Thymus (tissue), 11 donors: ENCODE results near the gene EXOC3L1. TPM values are rescaled to one million over a fixed set of nuclear protein-coding genes. Genes with fewer than 3 reads are reported as not detected.

Experiments used
- DNase-seq, 9 donors: peaks; one replicate each; pipeline ENCODE4 v3.0.0-alpha.2; 2013; ENCODE audit warnings: low spot score in 9 of 9, low read depth in 6 of 9, missing footprints in 1 of 9
- H3K27ac ChIP-seq, 2 donors: one replicate each; pipeline ENCODE4 v1.5.1; 2013; ENCODE audit warnings: control low read depth in 1 of 2, low read depth in 1 of 2, low read length in 1 of 2, mild to moderate bottlenecking in 1 of 2, moderate library complexity in 1 of 2
- H3K27me3 ChIP-seq, 2 donors: one replicate each; pipeline ENCODE4 v1.5.1; 2013; ENCODE audit warnings: low read length in 1 of 2; ENCODE audit not compliant: control insufficient read depth in 2 of 2, insufficient read depth in 1 of 2
- H3K36me3 ChIP-seq, 2 donors: one replicate each; pipeline ENCODE4 v1.5.1; 2013; ENCODE audit warnings: low read length in 1 of 2, mild to moderate bottlenecking in 1 of 2, moderate library complexity in 1 of 2; ENCODE audit not compliant: control insufficient read depth in 2 of 2, insufficient read depth in 2 of 2
- H3K4me1 ChIP-seq, 2 donors: one replicate each; pipeline ENCODE4 v1.5.1; 2013; ENCODE audit warnings: low read length in 2 of 2; ENCODE audit not compliant: control insufficient read depth in 2 of 2, insufficient read depth in 2 of 2
- H3K4me3 ChIP-seq, 2 donors: one replicate each; pipeline ENCODE4 v1.5.1; 2013; ENCODE audit warnings: low read length in 2 of 2, control low read depth in 1 of 2, mild to moderate bottlenecking in 1 of 2
- H3K9me3 ChIP-seq, 2 donors: one replicate each; pipeline ENCODE4 v1.5.1; 2013; ENCODE audit warnings: low read length in 1 of 2, mild to moderate bottlenecking in 1 of 2; ENCODE audit not compliant: control insufficient read depth in 2 of 2, insufficient read depth in 1 of 2
- WGBS: extraction: QIAGEN DNeasy Blood & Tissue Kit; methylation state at CpG from one replicate; pipeline ENCODE4 v1.1.7; 2013; 5-methylcytosine and 5-hydroxymethylcytosine counted together
- polyA plus RNA-seq: library from polyadenylated mRNA; stranded (reverse); fragments of 200-250 nt; gene quantifications from one replicate; pipeline ENCODE4 v1.2.3, GENCODE V29; 2013
- total RNA-seq: library from RNA; stranded (reverse); fragments of 120-200 nt; gene quantifications from one replicate; pipeline ENCODE4 v1.2.4, GENCODE V29; 2013
- donor health status: healthy.

EXOC3L1 gene
- total and polyA plus RNA-seq, 2 donors = 0.57 to 2.2 TPM

DNA sequence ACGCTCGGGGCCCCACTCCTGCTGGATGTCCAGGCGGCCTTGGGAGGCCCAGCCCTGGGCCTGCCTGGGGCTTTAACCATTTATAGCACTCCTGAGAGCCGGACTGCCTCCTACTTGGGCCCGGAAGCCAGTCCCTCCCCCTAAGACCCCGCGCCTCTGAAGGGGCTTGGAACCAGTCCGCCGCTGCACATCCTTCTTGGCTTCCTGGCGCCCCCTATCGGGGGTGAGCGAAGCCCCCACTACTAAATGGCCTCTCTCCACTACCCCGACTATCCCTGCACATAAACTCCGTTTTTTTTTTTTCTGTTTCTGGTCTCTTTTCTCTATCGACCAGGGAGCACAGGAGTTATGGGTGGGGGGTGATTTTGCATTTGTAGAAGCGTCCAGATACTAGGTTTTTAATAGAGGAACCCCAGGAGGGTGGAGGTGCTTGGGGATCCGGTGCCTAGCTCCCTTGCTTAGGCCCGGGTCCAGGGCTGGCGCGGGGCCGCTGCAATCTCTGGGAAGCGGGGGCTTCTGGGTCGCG is 20.2 kb downstream of the EXOC3L1 start:
- H3K4me1 ChIP-seq = peaks cover 6 to 27% of the 10 kb centered on the region in 2 donors
- peaks cover 1 to 14% of the 10 kb centered on the region in 2 donors for H3K9me3 ChIP-seq
- H3K36me3 ChIP-seq = no peaks in the 10 kb centered on the region
- H3K27ac ChIP-seq = peak overlapping the region in 1 of 2 donors; percentile 46
- no peak for DNase-seq
- peak overlapping the region in 1 of 2 donors; percentile 35 for H3K4me3 ChIP-seq
- peaks cover 87 to 100% of the 10 kb centered on the region in 2 donors for H3K27me3 ChIP-seq
- WGBS = 10% methylated on average over 24 of the region's 24 CpGs

DNA sequence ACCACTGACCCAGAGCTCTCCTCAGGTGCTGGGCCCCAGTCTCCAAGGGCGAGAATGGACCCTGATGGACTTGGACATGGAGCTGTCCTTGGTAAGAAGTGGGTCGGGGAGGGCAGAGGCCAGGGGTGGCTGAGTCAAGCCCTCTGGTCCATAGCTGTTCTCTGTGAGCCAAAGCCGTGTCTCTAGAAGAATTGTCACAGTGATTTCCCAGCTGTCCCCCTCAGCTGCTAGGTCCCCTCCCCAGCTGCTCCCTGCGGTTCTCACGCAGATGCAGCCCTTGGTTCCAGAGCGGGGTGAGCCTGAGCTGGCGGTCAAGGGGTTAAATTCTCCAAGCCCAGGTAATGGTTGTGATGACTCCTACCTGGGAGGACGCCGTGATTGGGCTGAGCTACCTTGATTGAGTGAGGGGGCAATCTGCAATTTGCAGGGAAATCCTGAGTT is 20.9 kb downstream of the EXOC3L1 start:
- no peak for DNase-seq
- Histone ChIP-seq H3K9me3 (peaks cover 1 to 12% of the 10 kb centered on the region in 2 donors), H3K4me1 (peaks cover 3 to 22% of the 10 kb centered on the region in 2 donors), H3K27me3 (peaks cover 89 to 100% of the 10 kb centered on the region in 2 donors), H3K27ac (no peak overlapping the region), H3K36me3 (no peaks in the 10 kb centered on the region), H3K4me3 (no peak overlapping the region)
- 61% methylated on average over 9 of the region's 9 CpGs for WGBS

DNA sequence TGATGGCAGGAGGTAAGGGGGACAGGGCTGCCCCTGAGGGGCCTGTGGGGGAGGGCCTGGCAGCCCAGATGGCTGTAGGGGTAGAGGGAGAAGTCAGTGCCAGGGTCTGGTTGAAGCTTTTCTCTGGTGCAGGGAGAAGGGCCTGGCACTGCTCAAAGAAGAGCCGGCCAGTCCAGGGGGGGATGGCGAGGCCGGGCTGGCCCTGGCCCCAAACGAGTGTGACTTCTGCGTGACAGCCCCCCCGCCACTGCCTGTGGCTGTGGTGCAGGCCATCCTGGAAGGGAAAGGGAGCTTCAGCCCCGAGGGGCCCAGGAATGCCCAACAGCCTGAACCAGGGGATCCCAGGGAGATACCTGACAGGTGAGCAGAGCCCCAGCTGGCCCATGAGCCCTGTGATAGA is 22.3 kb downstream of the EXOC3L1 start:
- WGBS = 95% methylated on average over 7 of the region's 7 CpGs
- H3K27me3 ChIP-seq = peaks cover 93 to 100% of the 10 kb centered on the region in 2 donors
- peaks cover 1 to 15% of the 10 kb centered on the region in 2 donors for H3K9me3 ChIP-seq
- no peaks in the 10 kb centered on the region for H3K36me3 ChIP-seq
- DNase-seq = no peak
- no peak overlapping the region for H3K4me3 ChIP-seq
- no peak overlapping the region for H3K27ac ChIP-seq
- peaks cover 8 to 27% of the 10 kb centered on the region in 2 donors for H3K4me1 ChIP-seq

DNA sequence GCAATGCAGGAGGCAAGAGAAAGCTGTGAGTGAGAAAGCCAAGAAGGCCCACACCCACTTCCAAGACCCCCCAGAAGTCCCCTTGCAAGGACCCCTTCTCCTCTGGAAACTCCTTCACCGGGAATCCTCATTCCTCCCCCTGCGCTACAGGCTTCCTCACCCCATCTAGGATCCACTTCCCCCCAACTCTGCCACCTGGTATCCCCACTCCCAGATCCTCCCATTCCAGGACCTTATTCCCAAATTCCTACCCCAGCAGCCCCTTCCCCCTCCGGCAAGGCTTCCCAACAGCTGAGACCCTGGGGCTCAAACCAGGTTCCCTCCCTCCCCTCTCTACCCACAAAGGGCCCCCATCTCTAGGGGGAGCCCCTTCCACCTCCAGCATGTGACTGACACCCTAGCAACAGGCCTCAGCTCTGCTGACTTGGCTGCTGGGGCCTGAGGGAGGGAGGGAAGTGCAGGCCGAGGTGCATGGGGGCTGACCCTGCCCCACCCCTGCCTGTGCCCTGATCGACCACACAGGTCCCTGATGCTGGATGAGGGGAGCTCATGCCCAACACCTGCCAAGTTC is 23.3 kb downstream of the EXOC3L1 start:
- no peak for DNase-seq
- Histone ChIP-seq H3K9me3 (peaks cover 0 to 17% of the 10 kb centered on the region in 2 donors), H3K4me1 (peaks cover 8 to 32% of the 10 kb centered on the region in 2 donors), H3K4me3 (no peak overlapping the region), H3K27ac (no peak overlapping the region), H3K36me3 (peaks cover 0 to under 1% of the 10 kb centered on the region in 2 donors), H3K27me3 (peaks cover 97 to 100% of the 10 kb centered on the region in 2 donors)
- WGBS = 72% methylated on average over 5 of the region's 5 CpGs

DNA sequence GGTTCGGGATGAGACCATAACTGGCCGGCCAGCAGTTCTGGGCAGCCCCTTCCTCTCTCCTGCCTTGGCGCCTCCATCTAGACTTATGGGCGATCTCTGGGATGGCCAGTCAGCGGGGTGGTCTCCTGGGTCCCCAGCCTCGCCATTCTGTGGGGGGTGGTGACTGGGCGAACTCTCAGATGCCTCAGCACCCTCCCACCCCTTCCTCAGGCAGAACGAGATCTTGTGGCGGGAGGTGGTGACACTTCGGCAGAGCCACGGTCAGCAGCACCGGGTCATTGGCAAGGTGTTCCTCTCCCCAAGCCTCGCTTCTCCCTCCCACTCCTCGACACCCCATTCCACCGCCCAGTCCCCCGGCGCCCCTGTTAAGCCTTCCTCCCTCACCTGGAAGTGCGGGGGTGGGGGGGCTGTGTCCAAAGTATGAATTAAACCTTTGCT is 23.8 kb downstream of the EXOC3L1 start:
- H3K9me3 ChIP-seq = peaks cover 0 to 22% of the 10 kb centered on the region in 2 donors
- no peak for DNase-seq
- peaks cover 0 to 3% of the 10 kb centered on the region in 2 donors for H3K36me3 ChIP-seq
- H3K27ac ChIP-seq = no peak overlapping the region
- 30% methylated on average over 18 of the region's 18 CpGs for WGBS
- peaks cover 10 to 38% of the 10 kb centered on the region in 2 donors for H3K4me1 ChIP-seq
- no peak overlapping the region for H3K4me3 ChIP-seq
- H3K27me3 ChIP-seq = peaks cover 97 to 100% of the 10 kb centered on the region in 2 donors

DNA sequence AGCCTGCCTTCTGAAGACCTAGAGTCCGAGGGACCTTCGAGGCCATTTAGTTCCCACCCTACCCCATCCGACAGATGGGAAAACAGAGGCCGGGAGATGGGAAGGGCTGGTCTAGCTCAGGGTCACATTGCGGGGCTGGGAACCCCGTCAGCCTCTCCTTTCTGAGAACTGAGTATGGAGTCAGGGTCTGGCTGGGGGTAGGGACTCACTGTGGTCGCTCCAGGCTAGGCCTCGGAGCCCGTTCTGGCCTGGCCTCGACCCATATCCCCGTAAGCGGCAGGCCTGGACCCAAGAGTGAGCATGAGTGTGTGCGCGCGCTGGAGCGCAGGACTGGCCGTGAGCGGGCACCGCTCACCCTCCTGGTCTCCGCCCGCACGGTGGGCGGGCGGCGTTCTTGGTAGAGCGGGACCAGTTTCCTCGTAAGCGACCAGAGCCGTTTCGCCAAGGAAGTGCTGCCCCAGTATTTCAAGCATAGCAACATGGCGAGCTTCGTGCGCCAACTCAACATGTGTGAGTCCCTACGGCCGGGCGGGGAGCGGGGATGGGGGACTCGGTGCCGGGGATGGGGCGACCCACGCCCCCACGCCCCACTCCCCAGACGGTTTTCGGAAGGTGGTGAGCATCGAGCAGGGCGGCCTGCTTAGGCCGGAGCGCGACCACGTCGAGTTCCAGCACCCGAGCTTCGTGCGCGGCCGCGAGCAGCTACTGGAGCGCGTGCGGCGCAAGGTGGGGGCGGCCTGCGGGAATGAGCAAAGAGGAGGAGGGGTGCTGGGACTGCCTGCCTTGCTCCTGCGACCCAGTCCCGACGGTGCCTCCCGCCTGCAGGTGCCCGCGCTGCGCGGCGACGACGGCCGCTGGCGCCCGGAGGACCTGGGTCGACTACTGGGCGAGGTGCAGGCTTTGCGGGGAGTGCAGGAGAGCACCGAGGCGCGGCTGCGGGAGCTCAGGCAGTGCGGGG is 24.5 kb downstream of the EXOC3L1 start:
- H3K27ac ChIP-seq = no peak overlapping the region
- H3K4me3 ChIP-seq = no peak overlapping the region
- H3K9me3 ChIP-seq = peaks cover 0 to 25% of the 10 kb centered on the region in 2 donors
- 8% methylated on average over 85 of the region's 85 CpGs for WGBS
- DNase-seq = no peak
- peaks cover 11 to 41% of the 10 kb centered on the region in 2 donors for H3K4me1 ChIP-seq
- H3K36me3 ChIP-seq = peaks cover 0 to 3% of the 10 kb centered on the region in 2 donors
- H3K27me3 ChIP-seq = peaks cover 97 to 100% of the 10 kb centered on the region in 2 donors

DNA sequence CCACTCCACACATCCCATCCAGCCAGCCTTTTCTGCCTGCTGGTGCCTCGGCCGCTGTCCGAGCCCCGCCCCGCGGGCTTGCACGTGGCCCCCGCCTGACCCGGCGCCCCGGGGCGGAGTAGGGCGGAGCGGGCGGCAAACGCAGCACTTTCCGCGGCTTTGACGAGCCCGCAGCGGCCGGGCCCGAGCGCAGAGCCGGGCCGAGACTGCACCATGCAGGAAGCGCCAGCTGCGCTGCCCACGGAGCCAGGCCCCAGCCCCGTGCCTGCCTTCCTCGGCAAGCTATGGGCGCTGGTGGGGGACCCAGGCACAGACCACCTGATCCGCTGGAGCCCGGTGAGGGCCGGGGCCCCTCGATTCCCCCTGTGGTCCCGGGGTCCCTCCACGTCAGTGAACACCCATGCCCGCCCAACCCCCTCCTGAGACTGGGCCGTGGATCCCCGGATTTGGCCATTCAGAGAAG is 25.3 kb downstream of the EXOC3L1 start, which contains the start of gene HSF4:
HSF4 (plus strand) TSS at position 147 of the 463 bp plus-strand sequence; CDS start at position 214, 67 bp downstream.
- 3% methylated on average over 41 of the region's 41 CpGs for WGBS
- no peak for DNase-seq
- peaks cover 8 to 41% of the 10 kb centered on the region in 2 donors for H3K4me1 ChIP-seq
- peaks cover 89 to 99% of the 10 kb centered on the region in 2 donors for H3K27me3 ChIP-seq
- peaks cover 0 to 3% of the 10 kb centered on the region in 2 donors for H3K36me3 ChIP-seq
- no peak within 1 kb of the TSS for H3K27ac ChIP-seq
- H3K4me3 ChIP-seq = no peak within 1 kb of the TSS
- peaks cover 0 to 25% of the 10 kb centered on the region in 2 donors for H3K9me3 ChIP-seq

DNA sequence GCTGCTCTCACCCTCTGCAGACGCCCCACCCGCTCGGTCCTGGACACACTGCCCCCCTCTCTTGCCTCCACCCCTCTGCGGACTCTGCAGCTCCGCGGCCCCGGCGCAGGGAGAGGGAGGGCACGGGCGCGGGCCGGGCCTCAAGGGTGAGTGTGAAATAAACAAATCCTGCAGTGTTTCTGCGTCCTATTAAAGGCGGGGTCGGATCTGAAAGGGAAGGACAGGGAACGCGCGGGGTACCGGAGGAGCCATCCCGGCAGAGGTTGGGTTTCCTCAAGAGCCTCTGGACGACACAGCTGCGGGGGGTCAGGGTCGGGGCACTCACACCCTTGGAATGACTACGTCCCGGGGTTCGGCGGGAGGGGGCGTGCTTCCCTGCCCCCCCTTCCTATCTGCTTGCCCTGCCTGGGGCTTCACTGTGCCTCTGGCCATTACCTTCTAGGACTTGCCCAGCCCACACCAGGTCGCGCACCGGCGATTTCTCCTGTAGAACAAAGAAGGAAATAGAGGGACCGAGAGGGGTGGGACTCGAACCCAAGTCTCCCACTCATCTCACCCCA is 25.9 kb downstream of the EXOC3L1 start:
- 2% methylated on average over 34 of the region's 34 CpGs for WGBS
- H3K9me3 ChIP-seq = peaks cover 0 to 25% of the 10 kb centered on the region in 2 donors
- peaks cover 84 to 99% of the 10 kb centered on the region in 2 donors for H3K27me3 ChIP-seq
- H3K4me1 ChIP-seq = peaks cover 10 to 45% of the 10 kb centered on the region in 2 donors
- no peak overlapping the region for H3K27ac ChIP-seq
- no peak overlapping the region for H3K4me3 ChIP-seq
- no peak for DNase-seq
- peaks cover 0 to 3% of the 10 kb centered on the region in 2 donors for H3K36me3 ChIP-seq
